Left cardiac atrium (tissue), 4 donors: ENCODE results near the gene ATG14. TPM values are rescaled to one million over a fixed set of nuclear protein-coding genes. Genes with fewer than 3 reads are reported as not detected.
"Not testable (repeated sequence)": the region's sequence is repeated elsewhere in the genome, so short reads cannot be mapped to it uniquely, and the experiment has no call there.

Experiments used
- ATAC-seq, 2 donors: fragments of 200-7000 bp; cut with Tn5 transposase; one replicate each; pipeline ENCODE4 v1.9.1; 2020; ENCODE audit warnings: mild to moderate bottlenecking in 2 of 2, moderate library complexity in 2 of 2
- DNase-seq: peaks from one replicate; pipeline ENCODE4 v3.0.0-alpha.2; 2020
- intact Hi-C, 2 donors: fragments of 100-400 bp; cut with DNase I; formaldehyde crosslinking; loops; one replicate each; pipeline versions ENCODE4 v1.14.1 to v1.15.1; 2022 to 2023
- long read RNA-seq: library from polyadenylated mRNA; unstranded; transcript quantifications from one replicate; pipeline ENCODE4 v2.0.0, GENCODE V29; 2021
- total RNA-seq, 2 donors: library from RNA; stranded (reverse); fragmentation: NEBNext Ultra II Directional; extraction: Animal tissue kit (Norgen Biotek cat#: 25700); gene quantifications; one replicate each; pipeline ENCODE4 v1.2.1, GENCODE V29; 2021
- donor health status: DM: no; HTN: yes; CAD: no.
- donor health status: DM: no; HTN: yes; CAD: no; lungs with severe emphysema.
- donor health status: DM: yes; HTN: yes; CAD: no.
- donor health status: Dilated cardiomyopathy.

The ATG14 gene
- 1 to 10 TPM; 6.8 to 8.5 TPM for total RNA-seq
- long read RNA-seq, full-length matches to known transcripts = 1 of 3 reads
- long read RNA-seq, partial matches to known transcripts = 1 of 3 reads
- long read RNA-seq, other reads (novel, unspliced or antisense) = 1 of 3 reads

- peak; percentile 88 for DNase-seq
- peak; percentile 99 to 100 for ATAC-seq
- intact Hi-C loops = loop anchor here in 1 of 2 donors (5.0 kb wide), 1 partner anchor 139 kb away; the partner anchor contains the start of gene FBXO34
These were observed at the start of gene ATG14 for GRCh38 chr14:55411426-55412389. ATG14 (minus strand) TSS chr14:55411830; CDS start chr14:55411822, 8 bp downstream.

DNA sequence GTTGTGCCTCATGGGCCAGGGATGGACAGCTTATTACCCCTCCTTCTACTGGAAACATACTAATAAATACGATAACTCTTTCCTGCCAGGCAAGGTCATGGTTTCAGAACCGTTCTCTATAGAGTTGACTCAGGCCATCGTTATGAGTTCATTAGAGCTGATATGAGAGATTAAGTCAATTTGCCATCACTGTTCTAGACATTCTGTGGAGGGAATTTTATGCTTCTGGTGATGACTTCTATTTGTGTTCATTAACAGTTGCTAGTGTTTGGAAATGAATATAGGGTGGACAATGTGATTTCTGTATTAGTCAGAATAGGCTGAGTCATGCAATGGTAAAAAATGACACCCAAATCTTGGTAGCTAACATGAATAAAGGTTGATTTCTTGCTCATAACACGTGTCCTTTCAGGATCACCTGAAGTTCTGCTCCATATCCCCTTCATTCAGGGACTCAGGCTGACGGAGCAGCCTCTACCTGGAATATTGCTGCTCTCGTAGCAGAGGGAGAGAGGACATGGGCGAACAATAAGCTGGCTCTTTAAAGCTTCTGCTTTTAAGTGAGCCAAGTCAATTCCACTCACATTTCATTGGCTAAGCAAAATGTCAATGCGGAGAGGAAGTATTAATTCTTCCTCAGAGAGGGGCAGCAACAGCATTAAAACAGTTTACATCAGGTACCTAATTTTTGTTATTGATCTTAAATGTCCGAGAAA lies 47.3 kb upstream of the ATG14 start:
- DNase-seq (no peak), ATAC-seq (peak in 1 of 2 donors; percentile 20)
- intact Hi-C loops = loop anchor here in 1 of 2 donors (10.0 kb wide), 1 partner anchor 86 kb away; no protein-coding TSS in a partner anchor

DNA sequence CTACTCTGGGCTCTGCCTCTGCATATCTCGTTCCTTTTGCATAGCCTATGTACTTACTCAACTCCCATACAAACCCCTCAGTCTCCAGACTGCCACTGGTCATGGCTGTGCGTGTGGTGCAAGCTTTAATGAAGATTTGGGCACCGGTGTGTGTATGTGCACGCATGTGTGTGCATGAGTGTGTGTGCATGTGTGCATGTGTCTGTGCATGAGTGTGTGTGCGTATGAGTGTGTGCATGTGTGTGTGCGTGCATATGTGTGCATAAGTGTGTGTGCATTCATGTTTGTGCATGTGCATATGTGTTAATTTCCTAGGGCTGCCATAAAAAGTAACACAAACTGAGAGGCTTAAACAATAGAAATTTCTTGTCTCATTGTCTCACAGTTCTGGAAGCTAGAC lies 45.9 kb upstream of the ATG14 start:
- DNase-seq = no peak
- no peak for ATAC-seq
- intact Hi-C loops = loop anchor here in 1 of 2 donors (10.0 kb wide), 1 partner anchor 87 kb away; no protein-coding TSS in a partner anchor

DNA sequence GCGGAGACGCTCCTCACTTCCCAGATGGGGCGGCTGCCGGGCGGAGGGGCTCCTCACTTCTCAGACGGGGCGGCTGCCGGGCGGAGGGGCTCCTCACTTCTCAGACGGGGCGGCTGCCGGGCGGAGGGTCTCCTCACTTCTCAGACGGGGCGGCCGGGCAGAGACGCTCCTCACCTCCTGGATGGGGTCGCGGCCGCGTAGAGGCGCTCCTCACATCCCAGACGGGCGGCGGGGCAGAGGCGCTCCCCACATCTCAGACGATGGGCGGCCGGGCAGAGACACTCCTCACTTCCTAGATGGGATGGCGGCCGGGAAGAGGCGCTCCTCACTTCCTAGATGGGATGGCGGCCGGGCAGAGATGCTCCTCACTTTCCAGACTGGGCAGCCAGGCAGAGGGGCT lies 44.8 kb upstream of the ATG14 start:
- not testable (repeated sequence) for ATAC-seq, DNase-seq
- intact Hi-C loops = loop anchor here in 1 of 2 donors (10.0 kb wide), 1 partner anchor 88 kb away; no protein-coding TSS in a partner anchor

DNA sequence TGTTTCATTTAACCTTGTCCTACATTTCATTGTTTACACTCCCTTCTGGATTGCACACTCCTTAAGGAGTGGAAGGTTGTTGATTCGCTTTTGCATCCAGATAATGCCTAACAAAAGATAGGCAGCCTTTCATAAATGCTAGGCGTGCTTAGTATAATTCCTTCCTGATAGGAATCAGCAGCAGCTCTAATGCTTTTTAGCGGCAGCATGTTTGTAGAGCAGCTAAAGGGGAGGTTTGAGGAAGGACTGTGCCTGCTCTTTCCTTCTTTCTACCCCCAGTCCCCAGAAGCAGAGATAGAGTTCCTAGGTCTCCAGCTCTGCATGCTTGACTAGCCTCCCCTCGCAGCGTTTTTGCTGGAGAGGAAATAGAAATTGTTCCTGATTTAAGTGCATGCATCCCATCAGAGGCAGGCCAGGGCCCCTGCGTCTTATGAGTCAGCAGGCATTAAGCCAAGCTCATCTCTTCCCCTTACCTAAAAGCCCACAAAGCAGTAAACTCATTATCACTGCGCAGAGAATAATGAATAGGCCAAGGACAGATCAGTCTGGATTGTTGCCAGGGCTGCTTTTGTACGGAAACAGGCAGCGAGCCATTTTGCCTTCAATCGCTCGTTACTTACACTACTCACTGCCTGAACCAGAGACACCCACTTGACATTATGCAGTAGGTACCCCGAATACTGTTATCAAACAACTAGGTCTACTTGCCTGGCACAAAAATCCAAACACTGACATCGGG lies 42.8 kb upstream of the ATG14 start:
- peak; percentile 48 for DNase-seq
- ATAC-seq = peak; percentile 77 to 87
- intact Hi-C loops = loop anchor here in 1 of 2 donors (10.0 kb wide), 1 partner anchor 90 kb away; no protein-coding TSS in a partner anchor

GRCh38 chr14:55451950-55452349 lies 40.3 kb upstream of the ATG14 start:
- intact Hi-C loops = loop anchor here in 1 of 2 donors (10.0 kb wide), 1 partner anchor 93 kb away; no protein-coding TSS in a partner anchor

DNA sequence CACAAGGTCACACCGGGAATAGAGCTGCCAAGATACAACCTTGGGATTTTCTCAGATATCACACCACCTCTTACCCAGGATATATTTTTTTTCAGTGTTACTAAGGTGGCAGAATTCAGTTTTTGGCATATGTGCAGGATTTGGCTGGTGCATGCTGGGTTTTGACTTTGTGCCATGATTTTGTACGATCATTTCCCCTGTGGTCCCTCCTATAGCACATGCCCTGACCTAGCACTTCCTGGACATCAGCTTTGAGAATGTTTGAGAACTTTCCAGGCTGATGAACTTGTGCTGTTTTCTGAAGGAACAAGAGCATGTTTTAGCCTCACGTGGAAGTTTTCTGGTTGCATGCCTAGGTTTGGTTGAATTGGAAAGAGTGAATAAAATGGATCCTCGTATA lies 39.8 kb upstream of the ATG14 start:
- intact Hi-C loops = loop anchor here in 1 of 2 donors (10.0 kb wide), 1 partner anchor 93 kb away; no protein-coding TSS in a partner anchor

More at GRCh38 chr14:55451950-55452349, 40.3 kb upstream of the ATG14 start:
- no peak for DNase-seq
- no peak for ATAC-seq

DNA sequence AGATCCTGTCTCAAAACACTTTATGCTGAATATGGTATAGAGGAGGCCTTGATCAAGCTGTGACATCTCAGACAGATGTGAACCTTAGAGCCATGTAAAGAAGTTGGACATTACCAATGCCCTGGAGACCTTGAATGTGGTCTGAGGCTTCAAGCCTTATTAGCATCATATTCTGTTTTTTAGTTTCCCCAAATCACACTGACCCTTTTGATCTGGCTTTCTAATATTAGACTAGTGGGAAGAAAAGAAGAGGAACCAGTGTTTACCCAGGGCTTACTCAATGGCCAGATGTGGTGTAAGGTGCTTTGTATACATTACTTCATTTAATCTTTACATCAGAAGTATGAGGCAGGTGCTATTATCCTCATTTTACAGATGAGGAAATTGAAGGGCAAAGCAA lies 39.4 kb upstream of the ATG14 start:
- intact Hi-C loops = loop anchor here in 1 of 2 donors (10.0 kb wide), 1 partner anchor 94 kb away; no protein-coding TSS in a partner anchor
- DNase-seq (no peak), ATAC-seq (no peak)

More for the DNA sequence above, 39.8 kb upstream of the ATG14 start:
- DNase-seq = no peak
- ATAC-seq = no peak

- intact Hi-C loops = loop anchor here in 1 of 2 donors (10.0 kb wide), 1 partner anchor 94 kb away; no protein-coding TSS in a partner anchor
- ATAC-seq (no peak), DNase-seq (no peak)
These were observed 38.9 kb upstream of the ATG14 start for GRCh38 chr14:55450539-55450938.

DNA sequence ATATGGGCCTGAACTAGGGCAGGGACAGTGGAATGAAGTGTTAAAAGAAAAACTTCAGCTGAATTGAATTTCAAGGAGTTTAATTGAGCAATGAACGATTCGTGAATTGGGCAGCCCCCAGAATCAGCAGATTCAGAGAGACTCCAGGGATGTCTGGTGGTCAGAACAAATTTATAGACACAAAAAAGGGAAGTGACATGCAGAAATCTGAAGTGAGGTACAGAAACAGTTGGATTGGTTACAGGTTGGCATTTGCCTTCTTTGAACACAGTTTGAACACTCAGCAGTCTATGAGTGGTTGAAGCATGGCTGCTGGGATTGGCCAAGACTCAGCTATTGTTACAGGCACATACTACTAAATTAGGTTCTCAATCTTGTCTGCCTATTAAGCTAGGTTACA lies 38.5 kb upstream of the ATG14 start:
- DNase-seq (no peak), ATAC-seq (no peak)
- intact Hi-C loops = loop anchor here in 1 of 2 donors (10.0 kb wide), 1 partner anchor 95 kb away; no protein-coding TSS in a partner anchor

- intact Hi-C loops = loop anchor here (5.0 to 10.0 kb wide), 2 partner anchors 126 to 1023 kb away; no protein-coding TSS in a partner anchor
- DNase-seq (no peak), ATAC-seq (no peak)
These were observed 37.5 kb upstream of the ATG14 start for GRCh38 chr14:55449116-55449515.

DNA sequence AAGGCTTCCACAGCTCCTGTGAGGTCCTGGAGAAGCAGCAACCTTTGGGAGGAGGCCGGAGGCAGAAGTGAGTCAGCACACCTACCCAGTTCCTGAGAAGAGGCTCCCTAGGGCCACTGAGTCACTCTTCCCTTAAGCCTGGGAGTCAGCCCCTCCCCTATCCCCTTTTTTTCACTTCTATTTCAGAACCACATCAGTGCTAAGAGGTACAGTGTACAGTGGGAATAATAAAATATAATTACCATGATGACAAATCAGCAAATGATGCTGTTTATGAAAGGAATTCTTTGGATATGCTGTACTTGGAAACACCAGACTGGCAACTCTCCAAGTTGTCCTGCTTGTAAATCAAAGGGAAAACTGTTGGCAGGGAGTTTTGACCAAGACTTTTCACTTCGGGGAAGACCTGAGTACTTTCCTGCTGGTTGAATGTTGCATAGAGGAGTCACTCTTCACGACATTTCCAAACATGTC lies 36.5 kb upstream of the ATG14 start:
- peak; percentile 68 for DNase-seq
- intact Hi-C loops = loop anchor here (5.0 to 10.0 kb wide), 2 partner anchors 127 to 1024 kb away; no protein-coding TSS in a partner anchor
- peak; percentile 33 to 86 for ATAC-seq

DNA sequence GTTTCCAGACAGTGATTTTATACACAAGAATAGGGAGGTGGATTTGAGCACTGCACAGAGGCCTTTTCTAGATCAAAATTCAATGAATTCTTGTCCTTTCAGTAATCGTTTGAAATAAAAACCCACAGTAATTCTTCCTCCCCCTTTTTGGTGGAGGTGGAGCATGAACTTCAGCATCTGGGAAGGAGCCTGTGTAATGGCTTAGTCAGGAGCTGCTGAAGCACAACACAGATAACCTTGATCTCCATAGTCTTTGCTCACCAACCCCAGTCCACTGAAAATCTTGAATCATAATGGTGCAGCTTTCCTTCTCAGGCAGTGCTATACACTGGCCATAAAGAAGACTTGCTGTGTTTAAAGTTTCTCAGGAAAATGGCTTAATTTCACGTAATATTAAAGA lies 35.2 kb upstream of the ATG14 start:
- DNase-seq (no peak), ATAC-seq (peak; percentile 58 to 90)
- intact Hi-C loops = loop anchor here (5.0 to 10.0 kb wide), 2 partner anchors 128 to 1025 kb away; no protein-coding TSS in a partner anchor

GRCh38 chr14:55446127-55446736 lies 34.6 kb upstream of the ATG14 start:
- ATAC-seq (peak; percentile 58 to 69), DNase-seq (peak; percentile 48)
- intact Hi-C loops = loop anchor here (5.0 to 10.0 kb wide), 2 partner anchors 129 to 1026 kb away; no protein-coding TSS in a partner anchor

- ATAC-seq (no peak), DNase-seq (no peak)
- intact Hi-C loops = loop anchor here in 1 of 2 donors (10.0 kb wide), 1 partner anchor 134 kb away; no protein-coding TSS in a partner anchor
These were observed 29.7 kb upstream of the ATG14 start for GRCh38 chr14:55441286-55441685.

DNA sequence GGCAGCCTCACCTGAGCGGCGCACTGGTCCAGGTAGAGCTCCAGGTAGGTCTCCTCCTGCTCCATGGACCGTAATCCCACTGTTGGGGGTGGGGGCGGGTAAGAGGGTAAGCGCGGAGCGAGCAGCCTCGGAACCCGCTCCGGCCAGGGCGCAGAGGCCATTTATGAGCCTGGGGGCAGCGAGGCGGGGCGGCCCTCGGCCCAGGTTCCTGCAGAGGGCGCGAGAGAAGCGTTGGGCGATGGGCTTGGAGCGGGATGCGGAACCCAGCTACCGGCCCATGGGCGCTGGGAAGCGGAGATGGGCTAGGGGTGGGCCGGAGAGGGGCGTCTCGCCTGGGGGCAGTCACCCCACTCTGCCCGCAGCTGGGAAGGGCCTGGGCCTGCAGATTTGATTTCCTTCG lies 28.8 kb upstream of the ATG14 start, which contains the start of gene TBPL2:
Gene TBPL2 (minus strand): TSS at position 232 of the 400 bp plus-strand sequence. CDS start 167 bp downstream, at position 65.
- no peak for ATAC-seq
- intact Hi-C loops = loop anchor here in 1 of 2 donors (10.0 kb wide), 1 partner anchor 134 kb away; no protein-coding TSS in a partner anchor

More for the DNA sequence above, 28.8 kb upstream of the ATG14 start, which contains the start of gene TBPL2:
- no peak for DNase-seq
